NCI-H146 treated with DMSO at 0.1 percent for 48 hours (cell line): Measurements from ENCODE around the gene GRM3.

Experiments
- DNase-seq: peaks from one replicate; lab custom pipeline; 2025; ENCODE audit not compliant: unreplicated experiment; lab: John Stamatoyannopoulos, UW

GRM3 gene

DNA sequence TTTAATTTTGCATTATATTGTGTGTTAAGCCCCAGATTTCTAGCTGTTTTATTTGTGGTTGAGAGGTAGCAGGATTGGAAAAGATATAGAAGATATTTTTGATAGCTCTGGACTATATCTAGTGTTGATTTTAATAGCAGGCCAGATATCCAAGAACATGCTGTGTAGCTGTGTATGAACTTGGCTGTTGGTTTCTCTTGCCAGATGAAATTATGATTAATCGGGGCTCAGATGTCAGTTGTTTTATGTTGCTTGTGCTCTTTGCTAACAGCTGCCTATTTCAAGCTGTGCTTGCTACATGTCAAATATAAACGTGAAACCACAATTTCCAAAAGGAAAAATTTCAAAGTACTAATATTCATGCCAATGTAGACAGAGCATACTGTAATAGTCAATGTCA, 141.1 kb downstream of the GRM3 start:
- DNase-seq: no peak

DNA sequence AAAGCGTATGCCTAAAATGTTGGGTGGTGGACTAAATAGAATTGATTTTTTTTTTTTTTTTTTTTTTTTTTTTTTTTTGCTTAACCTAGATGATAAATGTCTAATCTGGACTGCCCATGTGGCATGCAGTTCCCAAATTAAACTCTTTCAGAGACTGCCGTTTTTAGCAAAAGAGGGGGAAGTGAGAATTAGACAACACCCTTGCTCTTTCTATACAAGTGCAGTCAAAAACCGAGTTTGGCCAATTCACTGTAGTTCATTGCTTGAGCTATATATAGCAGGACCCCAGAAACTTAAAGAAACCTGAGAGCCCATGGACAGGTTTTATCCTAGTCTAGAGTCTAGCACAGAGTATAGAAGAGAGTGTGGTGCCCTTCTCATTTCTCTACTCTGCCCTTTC, 141.9 kb downstream of the GRM3 start:
- no peak for DNase-seq

DNA sequence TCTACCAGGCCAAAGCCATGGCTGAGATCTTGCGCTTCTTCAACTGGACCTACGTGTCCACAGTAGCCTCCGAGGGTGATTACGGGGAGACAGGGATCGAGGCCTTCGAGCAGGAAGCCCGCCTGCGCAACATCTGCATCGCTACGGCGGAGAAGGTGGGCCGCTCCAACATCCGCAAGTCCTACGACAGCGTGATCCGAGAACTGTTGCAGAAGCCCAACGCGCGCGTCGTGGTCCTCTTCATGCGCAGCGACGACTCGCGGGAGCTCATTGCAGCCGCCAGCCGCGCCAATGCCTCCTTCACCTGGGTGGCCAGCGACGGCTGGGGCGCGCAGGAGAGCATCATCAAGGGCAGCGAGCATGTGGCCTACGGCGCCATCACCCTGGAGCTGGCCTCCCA, 142.7 kb downstream of the GRM3 start:
- no peak for DNase-seq

DNA sequence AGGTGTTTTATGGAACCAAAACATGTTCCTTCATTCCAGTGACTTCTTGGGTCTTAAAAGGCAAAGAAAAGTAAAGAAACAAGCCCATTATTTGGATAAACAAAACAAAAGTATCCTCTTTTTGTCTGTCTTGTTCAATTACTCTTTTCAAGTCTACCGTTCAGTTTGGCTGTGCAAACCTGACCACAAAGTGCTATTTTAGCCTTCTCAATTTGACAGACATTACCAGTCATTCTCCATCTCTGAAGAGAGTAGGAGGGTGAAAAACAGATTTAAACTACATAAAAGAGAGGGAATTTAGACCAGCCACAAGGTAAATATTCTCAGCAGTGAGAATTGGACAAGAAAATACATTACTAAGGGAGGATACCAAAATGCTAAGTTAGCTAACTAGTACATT, 145.2 kb downstream of the GRM3 start:
- no peak for DNase-seq

DNA sequence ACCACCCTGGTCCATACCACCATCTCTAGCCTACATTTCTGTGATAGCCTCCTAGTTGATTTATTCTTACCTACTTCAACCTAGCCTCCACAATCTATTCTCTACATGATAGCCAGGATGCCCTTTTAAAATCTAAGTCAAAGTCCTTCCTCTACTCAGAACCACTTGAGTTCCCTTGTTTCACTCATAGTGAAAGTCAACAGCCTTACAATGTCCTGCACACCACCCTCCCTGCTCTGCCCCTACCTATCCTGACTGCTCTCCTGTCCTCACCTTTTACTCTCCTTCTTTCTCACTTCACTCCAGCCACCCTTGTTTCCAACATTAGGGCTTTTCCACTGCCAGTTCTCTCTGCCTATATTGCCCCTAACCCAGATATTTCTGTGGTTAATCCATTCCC, 146.7 kb downstream of the GRM3 start:
- no peak for DNase-seq

DNA sequence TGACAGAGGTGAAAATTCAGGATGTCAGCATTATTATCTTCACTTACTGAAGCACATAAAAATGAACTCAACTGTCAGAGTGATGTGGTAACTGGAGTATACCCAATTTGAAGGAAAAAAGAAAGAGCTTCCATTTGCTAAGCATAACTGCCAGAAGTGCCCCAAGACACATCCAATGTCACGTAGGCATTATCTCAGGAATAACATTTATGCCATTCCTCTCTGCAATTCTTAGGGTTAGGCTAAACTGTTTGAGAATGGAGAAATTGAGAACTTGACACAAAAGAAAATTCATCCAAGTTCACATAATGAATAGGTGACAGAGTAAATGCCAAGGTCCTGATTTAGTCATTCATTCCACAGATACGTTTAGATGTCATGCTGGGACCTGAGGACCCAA, 148.6 kb downstream of the GRM3 start:
- DNase-seq: no peak

DNA sequence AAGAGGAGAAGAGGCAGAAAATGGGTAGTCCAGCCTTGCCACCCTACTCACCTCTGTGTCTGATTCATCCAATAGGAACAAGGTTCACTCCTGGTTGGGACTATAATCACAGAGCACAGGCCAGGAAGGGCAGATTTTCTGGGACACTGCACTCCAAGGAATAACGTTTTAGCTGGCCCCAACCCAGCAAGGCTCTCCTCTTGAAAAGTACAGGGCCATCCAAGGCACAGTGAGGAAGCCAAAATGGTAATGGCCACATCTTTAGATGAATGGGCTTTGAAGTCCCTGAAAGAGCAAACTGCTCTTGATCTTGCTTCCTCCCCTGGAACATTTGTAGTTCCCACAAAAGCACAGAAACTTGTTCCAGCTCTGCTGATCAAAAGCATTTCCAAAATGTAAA, 149.4 kb downstream of the GRM3 start:
- no peak for DNase-seq

DNA sequence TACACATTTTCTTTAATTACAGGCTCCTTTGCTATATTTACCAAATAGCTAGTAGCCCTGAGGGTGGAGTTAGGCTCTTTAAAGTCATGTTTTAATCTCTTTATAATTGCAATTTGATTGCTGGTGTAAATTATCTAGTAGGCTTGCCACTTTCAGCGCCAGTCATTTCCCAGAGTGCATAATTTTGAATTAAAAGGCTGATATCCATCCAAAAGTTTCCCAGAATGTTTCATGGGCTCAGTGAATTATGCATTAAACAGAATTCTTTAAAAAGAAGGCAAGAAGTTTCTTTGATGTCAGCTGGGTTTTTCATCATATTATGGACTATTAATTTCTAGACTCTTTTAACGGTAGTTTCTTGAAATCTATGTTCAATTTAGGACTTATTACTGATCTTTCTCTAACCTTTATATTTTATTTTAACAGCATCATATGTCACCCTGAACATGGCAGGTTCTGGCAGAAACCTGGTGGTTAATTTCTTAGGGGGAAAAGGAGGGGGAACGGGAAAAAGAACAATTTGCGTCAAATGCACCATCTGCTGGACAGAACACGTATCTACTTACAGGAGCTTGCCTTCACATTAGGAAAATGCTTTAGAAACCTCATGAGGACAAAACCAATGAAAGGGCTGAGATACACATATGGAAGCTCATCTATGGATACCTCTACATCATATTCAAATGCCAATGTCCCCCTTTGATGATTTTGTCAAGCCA, 171.1 kb downstream of the GRM3 start:
- DNase-seq: no peak

DNA sequence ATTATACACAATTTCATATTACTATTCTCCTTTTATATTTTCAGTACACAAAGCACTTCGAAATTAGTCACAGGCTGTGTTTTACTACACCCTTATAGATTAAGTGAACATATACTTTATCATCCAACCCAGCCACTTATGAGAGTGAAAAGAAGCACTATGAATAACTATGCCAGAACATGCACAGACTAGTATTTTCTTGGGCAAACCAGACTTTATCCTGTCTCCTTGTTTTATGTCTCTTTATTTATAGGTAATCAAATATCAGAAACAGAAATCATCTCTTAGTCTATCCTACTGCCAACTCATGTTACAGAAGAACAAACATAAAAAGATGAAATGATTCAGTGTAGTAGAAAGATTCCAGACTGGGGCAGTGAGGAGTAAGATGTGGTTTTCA, 171.8 kb downstream of the GRM3 start:
- DNase-seq: no peak

DNA sequence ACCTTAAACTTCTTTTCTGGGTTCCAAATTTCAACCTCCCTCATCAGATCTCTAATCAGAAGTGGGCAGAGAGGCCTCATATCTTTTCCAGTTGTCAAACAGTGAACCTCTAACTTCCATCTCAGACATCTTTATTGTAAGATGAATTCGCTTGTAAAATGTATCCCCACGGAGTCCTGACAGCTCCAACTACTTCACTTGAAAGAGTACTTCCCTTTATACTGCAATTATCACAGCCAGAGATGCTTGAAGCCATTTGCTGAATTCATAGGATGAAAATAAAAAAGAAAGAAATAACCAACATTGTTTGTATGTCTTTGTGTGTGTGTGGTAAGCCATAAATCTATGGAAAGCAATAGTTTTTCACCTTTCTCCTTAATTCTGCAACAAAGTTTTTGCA, 175.2 kb downstream of the GRM3 start:
- no peak for DNase-seq

DNA sequence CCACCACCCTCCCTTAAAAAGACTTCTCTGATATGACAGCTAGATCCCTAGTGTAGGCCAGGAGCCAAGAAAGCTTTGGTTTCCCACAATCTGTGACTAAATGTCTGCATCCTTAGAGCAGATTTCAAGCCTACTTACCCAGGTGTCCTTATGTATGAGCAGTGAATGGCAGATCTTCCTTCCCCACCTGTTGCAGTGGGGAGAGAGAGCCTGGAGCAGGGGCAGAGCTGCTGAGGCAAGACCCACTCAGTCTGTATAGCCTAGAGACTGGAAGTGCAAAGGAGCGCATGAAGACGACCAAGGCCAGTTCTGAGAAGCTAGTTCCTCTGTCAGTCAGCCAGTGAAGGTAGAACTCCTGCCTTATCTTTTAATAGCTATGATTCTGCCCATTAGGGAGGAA, 180.1 kb downstream of the GRM3 start:
- no peak for DNase-seq

DNA sequence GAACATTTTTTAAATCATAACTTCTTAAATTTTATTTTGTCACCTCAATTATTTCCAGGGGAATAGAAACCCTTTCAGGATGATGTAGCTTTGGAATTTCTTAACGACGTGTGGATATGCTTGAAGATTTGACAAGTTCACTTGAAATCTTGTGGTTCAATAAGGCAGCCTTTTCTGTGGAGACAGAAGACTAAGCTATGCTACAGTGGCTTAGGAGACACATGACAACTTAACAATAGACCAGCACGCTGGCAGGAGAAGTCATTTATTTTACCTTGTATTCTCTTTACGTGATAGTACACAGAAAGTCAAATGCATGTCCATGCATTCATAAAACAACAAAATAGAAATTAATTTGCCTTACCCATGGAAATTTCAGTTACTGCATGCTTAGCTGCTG, 181.6 kb downstream of the GRM3 start:
- no peak for DNase-seq

DNA sequence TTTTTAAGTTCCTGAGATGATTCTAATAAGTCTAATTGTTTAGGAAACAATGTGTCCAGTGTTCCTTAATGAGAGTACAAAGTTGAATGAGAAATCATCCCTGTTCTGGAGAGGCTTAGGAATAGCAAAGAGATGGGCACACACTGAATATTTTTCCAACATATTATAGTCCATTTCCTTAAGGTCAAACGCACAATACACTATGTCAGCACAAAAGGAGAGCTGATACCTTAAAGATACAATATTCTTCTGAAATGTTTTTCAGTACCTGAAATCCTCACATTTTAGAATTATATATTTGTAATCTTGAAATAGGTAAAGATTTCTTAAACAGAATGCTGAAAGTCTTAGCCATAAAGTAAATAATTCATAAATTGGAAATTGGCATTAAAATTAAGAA, 183.2 kb downstream of the GRM3 start:
- no peak for DNase-seq

DNA sequence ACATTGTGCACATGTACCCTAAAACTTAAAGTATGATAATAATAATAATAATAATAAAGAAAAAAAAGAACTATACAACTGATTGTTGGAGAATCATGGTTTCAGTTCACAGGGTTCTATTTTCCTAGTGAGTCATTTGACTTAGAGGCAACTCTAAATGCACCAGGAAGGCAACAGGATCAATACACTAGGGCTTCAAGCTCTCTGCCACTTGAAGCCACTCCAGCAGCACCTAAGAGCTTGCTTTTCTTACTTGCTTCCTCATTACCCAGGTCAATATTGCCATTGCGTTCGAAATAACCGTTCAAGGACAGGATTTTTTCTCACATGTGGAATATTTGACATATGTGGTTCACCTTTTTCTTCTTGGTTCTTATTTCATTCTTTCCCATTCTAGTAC, 189.7 kb downstream of the GRM3 start:
- DNase-seq: no peak

DNA sequence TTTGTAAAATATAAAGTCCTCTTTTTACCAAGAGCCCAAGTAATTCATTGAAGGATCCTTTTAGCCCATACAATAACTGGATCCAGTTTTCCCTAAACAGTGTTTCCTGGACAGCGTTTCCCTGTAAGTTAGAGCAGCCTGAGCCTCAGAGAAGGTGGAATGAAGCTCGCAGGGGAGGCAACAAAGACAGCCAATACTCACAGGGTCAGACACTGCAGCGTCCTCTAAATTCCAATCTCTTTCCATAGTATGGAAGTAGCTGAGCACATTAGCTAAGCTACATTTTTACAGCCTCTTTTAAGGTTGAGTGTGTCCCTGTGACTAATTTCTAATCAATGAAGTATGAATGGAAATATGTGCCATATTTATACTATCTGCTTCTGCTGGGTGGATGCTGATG, 193.5 kb downstream of the GRM3 start:
- no peak for DNase-seq

DNA sequence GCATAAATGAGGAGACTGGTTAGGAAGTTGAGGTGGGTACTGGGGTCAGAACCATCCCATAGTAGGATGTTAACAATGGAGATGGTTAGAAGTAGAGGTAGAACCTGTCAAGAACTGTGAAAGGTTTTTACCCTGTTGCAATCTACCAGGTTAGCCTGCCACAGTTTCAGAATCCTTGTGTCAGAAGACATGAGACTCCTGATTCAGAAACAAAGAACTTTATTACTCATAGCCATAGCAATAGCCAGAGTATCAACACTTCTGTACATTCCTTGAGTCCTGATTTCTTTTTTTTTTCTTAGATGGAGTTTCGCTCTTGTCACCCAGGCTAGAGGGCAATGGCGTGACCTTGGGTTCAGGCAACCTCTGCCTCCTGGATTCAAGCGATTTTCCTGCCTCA, 200.9 kb downstream of the GRM3 start:
- no peak for DNase-seq

DNA sequence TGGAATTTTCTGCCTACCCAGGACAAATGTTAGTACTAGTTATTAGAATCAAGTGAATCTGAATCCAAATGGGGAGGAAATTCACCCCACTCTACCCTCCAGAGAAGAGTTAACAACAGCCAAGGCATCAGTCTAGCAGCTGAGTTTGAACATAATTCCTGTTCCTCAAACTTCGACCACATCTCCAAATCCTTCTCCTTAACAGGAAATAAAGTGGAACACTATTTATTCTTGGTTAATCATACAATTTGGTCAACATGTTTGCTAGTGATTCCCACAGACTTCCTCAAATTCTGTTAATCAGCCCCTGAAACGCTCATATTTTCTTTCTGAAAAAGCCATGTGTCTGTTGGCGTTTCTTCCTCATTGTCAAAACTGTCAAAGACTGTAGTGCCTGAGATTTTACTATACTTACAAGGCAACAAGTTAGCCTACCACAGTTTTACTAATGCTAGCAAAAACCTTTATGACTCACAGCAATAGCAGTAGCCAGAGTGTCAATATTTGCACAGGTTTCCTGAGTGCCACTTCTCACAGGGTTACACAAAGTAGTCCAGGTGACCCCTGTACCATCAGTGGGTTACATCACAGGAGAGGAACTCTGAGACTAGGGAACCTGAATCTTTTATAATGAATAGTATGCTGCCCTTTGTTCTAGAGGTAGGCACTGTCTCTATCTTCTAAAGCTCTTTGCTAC, 202.9 kb downstream of the GRM3 start:
- DNase-seq: peak; percentile 13

DNA sequence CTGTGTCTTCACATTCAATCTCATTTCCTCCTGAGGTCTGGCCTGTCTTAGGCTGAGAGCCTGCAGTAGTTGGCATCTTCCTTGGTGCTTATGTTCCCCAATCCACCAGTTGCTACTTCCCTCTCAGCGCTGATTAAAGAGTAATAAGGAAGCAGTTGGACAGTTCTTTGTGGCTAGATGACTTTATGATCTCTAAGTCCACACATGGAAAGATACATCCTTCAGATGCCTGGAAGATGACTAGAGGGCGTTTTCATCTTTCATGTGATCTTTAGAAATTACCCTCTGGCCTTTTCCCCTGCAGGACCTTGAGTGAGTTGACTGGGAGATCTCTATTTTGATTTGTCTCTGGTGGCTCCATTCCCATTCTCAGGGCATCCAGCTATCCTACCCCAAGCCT, 204.5 kb downstream of the GRM3 start:
- DNase-seq: no peak

DNA sequence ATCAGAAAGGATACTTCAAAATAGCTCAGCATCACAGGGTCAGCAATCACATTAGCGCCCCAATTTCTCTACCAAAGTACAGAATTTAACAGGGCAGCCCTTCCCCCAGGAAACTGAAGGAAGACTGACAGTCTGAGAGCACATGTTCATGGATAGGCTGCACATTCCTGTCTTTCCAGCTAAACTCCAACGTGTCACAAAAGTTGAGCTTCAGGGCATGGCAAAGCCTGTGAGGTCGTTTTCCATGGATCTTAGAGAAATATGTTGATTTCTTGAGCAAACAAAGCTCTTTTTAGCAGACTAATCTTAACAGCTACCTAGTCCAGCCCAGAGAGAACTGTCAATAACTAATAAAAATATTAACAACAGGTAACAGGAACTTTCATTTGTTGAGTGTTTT, 207.9 kb downstream of the GRM3 start:
- no peak for DNase-seq

DNA sequence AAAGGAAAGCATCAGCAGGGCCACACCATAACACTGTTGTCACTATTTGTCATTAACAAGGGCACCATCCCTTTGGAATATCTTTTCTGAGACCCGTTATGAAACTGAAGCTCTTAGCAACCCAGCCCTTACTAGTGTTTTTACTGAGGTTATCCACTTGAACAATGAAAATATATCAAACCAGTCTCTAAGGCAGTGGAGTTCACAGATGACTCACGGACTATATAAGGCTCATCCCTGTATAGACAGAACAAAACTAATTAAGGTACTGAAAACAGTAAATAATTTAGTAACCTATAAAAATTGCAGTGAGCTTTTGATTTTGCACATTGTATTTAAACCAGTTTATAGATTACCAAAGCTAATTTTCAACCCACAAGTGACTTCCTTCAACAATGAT, 219.7 kb downstream of the GRM3 start:
- no peak for DNase-seq

DNA sequence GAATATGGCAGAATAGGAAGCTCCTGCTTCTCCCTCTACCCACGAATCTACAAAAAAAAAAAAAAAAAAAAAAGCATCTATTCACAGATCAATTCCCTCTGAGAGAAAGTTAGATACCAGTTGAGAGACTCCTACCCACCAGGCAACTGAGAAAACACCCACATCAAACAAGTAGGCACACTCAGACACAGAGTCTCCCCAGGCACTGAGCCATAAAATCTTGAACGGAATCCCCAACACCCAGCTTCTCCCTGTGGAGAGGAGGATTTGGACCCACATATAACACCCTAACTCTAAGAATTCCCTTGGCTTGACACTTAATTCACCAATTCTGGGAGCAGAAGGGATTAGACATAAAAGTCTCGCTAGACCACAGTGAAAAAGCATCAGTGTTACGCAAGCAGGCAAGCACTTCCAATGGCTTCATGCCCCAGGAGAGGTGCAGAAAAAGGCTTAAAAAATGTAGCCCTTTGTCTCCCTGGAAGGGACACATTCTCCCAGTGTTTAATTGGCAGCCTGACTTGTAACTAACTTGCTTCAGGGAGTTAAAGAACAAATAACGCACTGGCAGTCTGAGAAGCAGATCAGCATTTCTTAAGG, 223.6 kb downstream of the GRM3 start:
- DNase-seq: no peak

DNA sequence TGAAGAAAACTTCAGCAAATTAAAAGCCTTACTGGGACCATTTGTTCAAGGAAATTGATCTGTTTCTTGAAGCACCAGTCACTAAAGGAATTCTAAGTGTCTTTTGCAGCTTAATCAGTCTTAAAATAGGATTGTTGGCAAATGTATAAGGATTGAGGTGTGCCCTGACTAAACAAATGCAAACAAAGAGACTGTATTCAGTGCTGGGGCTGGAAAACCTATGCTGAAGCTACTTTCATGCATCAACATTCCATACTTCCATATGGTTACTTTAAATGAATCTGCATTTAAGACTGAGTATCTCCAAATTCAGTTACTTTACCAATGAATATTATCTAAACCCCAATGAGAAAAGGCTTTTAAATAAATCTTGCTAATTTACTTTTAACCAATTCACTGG, 232.4 kb downstream of the GRM3 start:
- DNase-seq: no peak

DNA sequence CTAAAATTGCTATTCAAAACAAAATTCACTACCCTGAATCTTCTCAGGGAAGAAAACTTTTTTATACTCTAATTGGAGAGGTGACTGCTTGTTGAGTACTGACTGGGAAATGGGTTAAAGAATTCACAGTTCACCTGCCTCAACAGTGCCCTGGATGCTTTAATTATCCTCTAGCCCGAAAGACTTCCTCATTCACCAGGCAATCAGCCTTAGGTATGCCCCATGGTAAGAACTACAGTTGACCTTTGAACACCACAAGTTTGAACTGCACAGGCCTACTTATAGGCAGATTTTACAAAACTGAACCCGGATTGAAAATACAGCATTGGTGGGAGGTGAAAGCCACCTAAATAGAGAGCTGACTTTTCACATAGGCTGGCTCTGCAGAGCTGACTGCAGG, 240.4 kb downstream of the GRM3 start:
- DNase-seq: no peak
